Measurements from ENCODE around the gene LRRC75B. TPM values are rescaled to one million over a fixed set of nuclear protein-coding genes. Genes with fewer than 3 reads are reported as not detected.
"Not testable (repeated sequence)": the region's sequence is repeated elsewhere in the genome, so short reads cannot be mapped to it uniquely, and the experiment has no call there.

LRRC75B gene
- total RNA-seq, 1 donor from 2014 or later, result 14.1 TPM

DNA sequence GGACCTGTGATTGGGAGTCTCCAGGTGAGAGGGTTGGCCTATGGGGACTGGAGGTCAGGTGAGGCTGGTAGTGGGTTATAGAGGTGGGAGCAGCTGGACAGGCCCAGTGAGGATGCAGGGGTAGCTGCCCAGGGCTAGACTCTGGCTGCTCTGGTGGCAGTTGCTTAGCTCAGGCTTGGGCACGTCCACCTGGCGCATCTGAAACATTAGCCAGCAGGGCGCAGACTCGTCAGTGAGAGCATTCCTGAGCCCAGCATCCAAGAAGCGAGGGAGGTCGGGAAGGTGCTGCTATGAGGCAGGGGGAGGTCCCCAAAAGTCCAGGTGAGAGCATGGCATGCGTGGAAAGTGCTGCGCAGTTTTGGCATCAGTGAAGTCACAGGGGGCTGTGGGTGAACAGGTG, 6.6 kb upstream of the LRRC75B start:
- H3K4me3 ChIP-seq (ENCODE audit: low read depth, low read length), result no peak overlapping the region
- TF ChIP-seq, protein P1, sequence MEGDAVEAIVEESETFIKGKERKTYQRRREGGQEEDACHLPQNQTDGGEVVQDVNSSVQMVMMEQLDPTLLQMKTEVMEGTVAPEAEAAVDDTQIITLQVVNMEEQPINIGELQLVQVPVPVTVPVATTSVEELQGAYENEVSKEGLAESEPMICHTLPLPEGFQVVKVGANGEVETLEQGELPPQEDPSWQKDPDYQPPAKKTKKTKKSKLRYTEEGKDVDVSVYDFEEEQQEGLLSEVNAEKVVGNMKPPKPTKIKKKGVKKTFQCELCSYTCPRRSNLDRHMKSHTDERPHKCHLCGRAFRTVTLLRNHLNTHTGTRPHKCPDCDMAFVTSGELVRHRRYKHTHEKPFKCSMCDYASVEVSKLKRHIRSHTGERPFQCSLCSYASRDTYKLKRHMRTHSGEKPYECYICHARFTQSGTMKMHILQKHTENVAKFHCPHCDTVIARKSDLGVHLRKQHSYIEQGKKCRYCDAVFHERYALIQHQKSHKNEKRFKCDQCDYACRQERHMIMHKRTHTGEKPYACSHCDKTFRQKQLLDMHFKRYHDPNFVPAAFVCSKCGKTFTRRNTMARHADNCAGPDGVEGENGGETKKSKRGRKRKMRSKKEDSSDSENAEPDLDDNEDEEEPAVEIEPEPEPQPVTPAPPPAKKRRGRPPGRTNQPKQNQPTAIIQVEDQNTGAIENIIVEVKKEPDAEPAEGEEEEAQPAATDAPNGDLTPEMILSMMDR (conservative IDR thresholded peaks at IDR 0.05; ENCODE audit: low read depth, low read length), result no peak
- no peak for DNase-seq (ENCODE audit: low read depth)

DNA sequence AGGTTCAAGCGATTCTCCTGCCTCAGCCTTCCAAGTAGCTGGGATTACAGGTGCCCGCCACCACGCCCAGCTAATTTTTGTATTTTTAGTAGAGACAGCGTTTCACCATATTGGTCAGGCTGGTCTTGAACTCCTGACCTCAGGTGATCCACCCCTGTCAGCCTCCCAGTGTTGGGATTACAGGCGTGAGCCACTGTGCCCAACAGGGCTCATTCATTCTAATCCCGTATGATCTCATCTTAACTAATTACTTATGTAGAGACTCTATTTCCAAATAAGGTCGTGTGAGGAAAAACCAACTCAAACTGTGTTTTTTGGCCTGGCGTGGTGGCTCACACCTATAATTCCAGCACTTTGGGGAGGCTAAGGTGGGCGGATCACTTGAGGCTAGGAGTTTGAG, 4.2 kb upstream of the LRRC75B start:
- H3K4me3 ChIP-seq (ENCODE audit: low read depth, low read length); DNase-seq (ENCODE audit: low read depth): not testable (repeated sequence)

DNA sequence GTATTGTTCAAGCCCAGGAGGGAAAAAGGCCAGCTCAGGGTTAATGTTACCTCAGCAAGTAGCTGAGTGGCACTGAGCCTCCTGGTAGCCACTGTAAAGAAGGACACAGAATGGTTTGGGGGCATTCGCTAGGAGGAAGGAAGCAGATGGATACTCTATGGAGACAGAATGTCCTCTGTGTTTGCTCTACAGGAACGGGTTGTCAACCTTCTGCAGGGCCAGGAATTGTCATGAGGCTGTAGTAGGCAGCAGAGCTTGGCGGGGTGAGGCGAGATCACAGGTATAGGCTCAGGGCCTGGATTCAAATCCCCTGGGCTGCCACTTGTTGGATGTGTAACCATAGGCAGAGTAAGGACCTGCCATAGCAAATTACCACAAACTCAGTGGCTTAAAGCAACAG, 3.0 kb upstream of the LRRC75B start:
- H3K4me3 ChIP-seq (ENCODE audit: low read depth, low read length), result no peak overlapping the region
- no peak for DNase-seq (ENCODE audit: low read depth)
- TF ChIP-seq, protein P1 (conservative IDR thresholded peaks at IDR 0.05; ENCODE audit: low read depth, low read length), result no peak

DNA sequence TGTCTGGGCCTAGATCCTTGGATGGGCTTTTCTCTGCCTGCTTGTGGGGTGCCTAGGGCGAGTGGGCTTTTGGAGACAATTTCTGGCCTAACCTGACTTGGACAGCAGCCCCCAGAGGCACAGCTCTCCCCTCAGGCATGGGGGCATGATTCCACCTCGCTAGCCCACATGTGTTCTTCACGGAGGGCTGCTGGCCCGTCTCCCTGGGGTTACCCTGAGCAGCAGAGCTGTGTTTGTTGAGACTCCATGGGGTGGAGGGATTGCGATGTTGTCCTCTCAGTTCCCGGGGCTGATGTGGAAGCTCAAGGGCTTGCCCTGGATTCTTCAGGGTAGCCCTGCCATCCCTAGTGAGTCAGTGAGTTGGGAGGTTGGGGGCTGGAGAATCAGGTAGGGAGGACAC, 2.4 kb upstream of the LRRC75B start:
- TF ChIP-seq, protein P1 (conservative IDR thresholded peaks at IDR 0.05; ENCODE audit: low read depth, low read length), result no peak
- no peak for DNase-seq (ENCODE audit: low read depth)
- no peak overlapping the region for H3K4me3 ChIP-seq (ENCODE audit: low read depth, low read length)

DNA sequence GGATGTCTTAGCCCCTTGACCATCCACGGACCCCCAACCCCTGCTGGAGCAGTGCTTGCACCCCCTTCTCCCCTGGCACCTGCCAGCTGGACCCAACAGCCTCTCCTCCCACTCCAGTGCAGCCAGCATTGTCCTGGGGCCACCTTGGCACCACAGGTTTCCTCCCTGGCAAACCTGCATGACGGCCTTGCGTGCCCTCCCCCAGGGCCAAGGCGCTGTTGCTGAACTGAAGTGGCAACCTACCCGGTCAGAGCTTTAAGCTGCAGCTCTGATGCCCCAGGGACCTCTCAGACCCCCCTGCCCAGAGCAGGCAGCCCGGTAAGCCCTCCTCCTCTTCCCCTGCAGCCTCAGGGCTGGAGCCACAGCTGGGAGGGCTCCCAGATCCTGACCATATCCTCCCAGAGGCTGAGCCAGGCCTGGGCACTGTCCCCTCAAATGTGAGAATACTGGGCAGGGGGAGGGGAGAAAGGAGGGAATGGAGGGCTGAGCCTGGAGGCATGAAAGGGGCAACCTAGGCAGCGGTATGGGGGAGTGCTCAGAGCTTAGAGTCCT, 1.8 kb upstream of the LRRC75B start:
- H3K4me3 ChIP-seq (ENCODE audit: low read depth, low read length), result no peak overlapping the region
- no peak for DNase-seq (ENCODE audit: low read depth)
- TF ChIP-seq, protein P1 (conservative IDR thresholded peaks at IDR 0.05; ENCODE audit: low read depth, low read length), result no peak

DNA sequence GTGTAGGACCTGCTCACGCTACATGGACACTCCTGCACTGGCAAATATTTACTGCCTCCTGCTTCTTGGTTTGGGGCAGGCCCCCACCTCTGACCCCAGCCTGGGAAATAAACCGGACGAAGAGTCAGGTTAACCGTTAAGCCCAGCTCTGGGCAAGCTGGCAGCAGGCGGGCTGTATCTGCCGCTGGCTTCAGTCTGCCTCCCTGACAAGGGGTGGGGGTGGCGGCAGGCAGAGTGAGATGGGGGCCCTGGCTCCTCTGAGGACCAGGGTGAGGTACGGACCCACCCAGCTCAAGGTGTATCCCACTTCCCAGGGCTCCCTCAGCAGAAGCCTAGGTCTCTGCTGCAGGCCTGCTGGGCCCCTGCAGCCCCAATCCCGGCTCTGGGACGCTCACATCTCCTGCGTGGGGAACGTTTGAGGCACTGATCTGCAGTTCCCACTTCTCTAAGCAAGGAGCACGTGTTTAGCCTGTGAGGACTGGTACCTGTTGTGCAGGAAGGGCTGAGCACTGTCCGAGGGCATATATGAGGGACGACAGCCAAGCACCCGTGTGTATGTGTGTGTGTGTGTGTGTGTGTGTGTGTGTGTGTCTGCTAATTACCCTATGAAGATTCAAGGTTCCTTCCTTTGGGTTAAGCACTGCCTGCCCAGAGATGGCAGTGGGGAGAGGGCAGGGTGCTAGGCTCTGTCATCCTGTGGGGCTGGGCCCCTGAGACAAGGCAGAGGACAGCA, 1.1 kb upstream of the LRRC75B start:
- DNase-seq (ENCODE audit: low read depth), result no peak
- H3K4me3 ChIP-seq (ENCODE audit: low read depth, low read length), result peak overlapping the region; percentile 69
- TF ChIP-seq, protein P1 (conservative IDR thresholded peaks at IDR 0.05; ENCODE audit: low read depth, low read length), result no peak

DNA sequence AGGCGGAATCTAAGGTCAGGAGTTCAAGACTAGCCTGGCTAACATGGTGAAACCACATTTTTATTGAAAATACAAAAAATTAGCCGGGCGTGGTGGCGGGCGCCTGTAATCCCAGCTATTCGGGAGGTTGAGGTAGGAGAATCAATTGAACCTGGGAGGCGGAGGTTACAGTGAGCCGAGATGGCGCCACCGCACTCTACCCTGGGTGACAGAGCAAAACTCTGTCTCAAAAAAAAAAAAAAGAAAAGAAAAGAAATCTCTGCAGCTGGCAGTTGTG, 624 bp upstream of the LRRC75B start:
- peak overlapping the region; percentile 69 for H3K4me3 ChIP-seq (ENCODE audit: low read depth, low read length)
- not testable (repeated sequence) for DNase-seq (ENCODE audit: low read depth)

DNA sequence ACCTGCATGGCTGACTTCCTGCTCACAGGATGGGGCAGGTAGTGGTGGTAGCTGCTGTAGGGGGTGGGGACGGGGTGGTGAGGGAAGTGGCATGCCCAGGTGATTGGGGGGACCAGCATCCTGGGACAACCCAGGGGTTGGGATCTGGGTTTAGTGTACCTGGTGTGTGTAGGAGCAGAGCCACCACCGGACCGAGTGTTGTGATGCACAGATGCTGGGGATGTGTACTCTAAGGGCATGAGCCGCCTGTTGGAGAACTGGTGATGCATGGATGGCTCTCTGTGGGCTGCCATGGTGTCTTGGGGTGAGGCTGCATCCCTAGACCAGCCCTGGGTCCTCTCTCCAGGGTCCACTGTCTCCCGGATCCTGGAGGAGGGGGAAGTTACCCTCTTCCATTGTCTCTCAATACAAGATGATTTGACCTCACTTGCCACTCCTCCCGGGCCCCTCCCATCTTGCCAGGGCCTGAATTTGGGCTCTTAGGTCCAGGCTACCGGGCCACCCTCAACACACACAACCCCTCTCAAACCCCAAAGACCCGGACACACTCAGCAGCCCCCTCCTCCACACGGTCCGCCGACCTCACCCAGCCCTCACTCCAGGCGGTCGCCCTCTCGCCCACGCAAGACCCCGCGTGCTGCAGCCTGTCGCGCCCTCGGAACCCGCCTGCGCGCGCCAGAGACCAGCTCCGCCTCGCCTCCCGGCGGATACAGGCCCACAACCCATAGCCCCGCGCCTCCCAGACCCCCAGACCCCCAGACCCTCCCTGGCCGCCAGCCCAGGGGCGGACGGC, 619 bp downstream of the LRRC75B start:
- TF ChIP-seq, protein P1 (conservative IDR thresholded peaks at IDR 0.05; ENCODE audit: low read depth, low read length), result no peak
- no peak for DNase-seq (ENCODE audit: low read depth)
- H3K4me3 ChIP-seq (ENCODE audit: low read depth, low read length), result peak overlapping the region; percentile 69

All from epithelial cell of proximal tubule (primary cell).